ACC112 (cell line): ENCODE measurements around the gene NDUFA12.

Source experiments
- H2AFZ ChIP-seq: fragments of 200-600 bp; sonication (generic); one replicate; pipeline ENCODE4 v1.6.0; 2017; ENCODE audit warnings: antibody characterized with exemption, low read length; ENCODE audit not compliant: unreplicated experiment
- H3K27ac ChIP-seq: fragments of 200-600 bp; sonication (generic); 2 replicates; pipeline ENCODE4 v1.5.1; 2014; ENCODE audit warnings: low read depth, mild to moderate bottlenecking, antibody characterized with exemption, low read length, moderate library complexity
- H3K27me3 ChIP-seq: fragments of 200-600 bp; sonication (generic); 2 replicates; pipeline ENCODE4 v1.6.1; 2014; ENCODE audit warnings: mild to moderate bottlenecking, antibody characterized with exemption, low read length, moderate library complexity, mixed read lengths; ENCODE audit not compliant: insufficient read depth
- H3K36me3 ChIP-seq: fragments of 200-600 bp; sonication (generic); 2 replicates; pipeline ENCODE4 v1.6.1; 2016; ENCODE audit warnings: mild to moderate bottlenecking, antibody characterized with exemption, low read length, moderate library complexity, mixed read lengths; ENCODE audit not compliant: insufficient read depth
- H3K4me1 ChIP-seq: fragments of 200-600 bp; sonication (generic); one replicate; pipeline ENCODE4 v1.6.1; 2016; ENCODE audit warnings: low read length, mixed read lengths; ENCODE audit not compliant: insufficient read depth, unreplicated experiment, control insufficient read depth
- H3K4me3 ChIP-seq: fragments of 200-600 bp; sonication (generic); 2 replicates; pipeline ENCODE4 v1.5.1; 2014; ENCODE audit warnings: mild to moderate bottlenecking, low read depth, low read length
- H3K79me2 ChIP-seq: fragments of 200-600 bp; sonication (generic); one replicate; pipeline ENCODE4 v1.6.0; 2016; ENCODE audit warnings: low read length; ENCODE audit not compliant: control insufficient read depth, unreplicated experiment, insufficient read depth

NDUFA12 gene

GRCh38 chr12:94983321-94983720 is 20.2 kb downstream of the NDUFA12 start:
- Histone ChIP-seq H3K27ac (no peak overlapping the region), H3K79me2 (no peaks in the 10 kb centered on the region), H3K4me1 (no peaks in the 10 kb centered on the region), H3K36me3 (no peaks in the 10 kb centered on the region), H3K27me3 (no peaks in the 10 kb centered on the region), H2AFZ (no peak overlapping the region), H3K4me3 (no peak overlapping the region)

- no peaks in the 10 kb centered on the region for H3K4me1 ChIP-seq
- no peaks in the 10 kb centered on the region for H3K79me2 ChIP-seq
- no peaks in the 10 kb centered on the region for H3K27me3 ChIP-seq
- no peak overlapping the region for H3K4me3 ChIP-seq
- no peaks in the 10 kb centered on the region; the same call in 1 of the 2 replicates for H3K36me3 ChIP-seq
- no peak overlapping the region for H3K27ac ChIP-seq
- H2AFZ ChIP-seq = no peak overlapping the region
These were observed 21.0 kb downstream of the NDUFA12 start for GRCh38 chr12:94982456-94982855.

GRCh38 chr12:94980577-94980976 is 22.9 kb downstream of the NDUFA12 start:
- Histone ChIP-seq H3K4me1 (no peaks in the 10 kb centered on the region), H3K36me3 (no peaks in the 10 kb centered on the region; the same call in 1 of the 2 replicates), H3K27ac (no peak overlapping the region), H2AFZ (no peak overlapping the region), H3K79me2 (no peaks in the 10 kb centered on the region), H3K27me3 (no peaks in the 10 kb centered on the region), H3K4me3 (no peak overlapping the region)

- Histone ChIP-seq H3K4me3 (no peak overlapping the region), H3K27ac (no peak overlapping the region), H3K4me1 (no peaks in the 10 kb centered on the region), H3K79me2 (no peaks in the 10 kb centered on the region), H3K36me3 (no peaks in the 10 kb centered on the region; the same call in 1 of the 2 replicates), H3K27me3 (no peaks in the 10 kb centered on the region), H2AFZ (no peak overlapping the region)
These were observed 23.6 kb downstream of the NDUFA12 start for GRCh38 chr12:94979941-94980340.

- Histone ChIP-seq H3K79me2 (no peaks in the 10 kb centered on the region), H3K4me3 (no peak overlapping the region), H2AFZ (no peak overlapping the region), H3K27me3 (no peaks in the 10 kb centered on the region), H3K36me3 (no peaks in the 10 kb centered on the region; the same call in 1 of the 2 replicates), H3K4me1 (no peaks in the 10 kb centered on the region), H3K27ac (no peak overlapping the region)
These were observed 25.6 kb downstream of the NDUFA12 start for GRCh38 chr12:94977766-94978468.

- Histone ChIP-seq H3K4me3 (no peak overlapping the region), H3K36me3 (peaks cover 6% of the 10 kb centered on the region; the same call in 1 of the 2 replicates), H3K27me3 (no peaks in the 10 kb centered on the region), H3K27ac (no peak overlapping the region), H3K4me1 (no peaks in the 10 kb centered on the region), H2AFZ (no peak overlapping the region), H3K79me2 (no peaks in the 10 kb centered on the region)
These were observed 30.3 kb downstream of the NDUFA12 start for GRCh38 chr12:94973221-94973620.

GRCh38 chr12:94972795-94973194 is 30.7 kb downstream of the NDUFA12 start:
- no peak overlapping the region for H3K4me3 ChIP-seq
- no peaks in the 10 kb centered on the region for H3K4me1 ChIP-seq
- no peaks in the 10 kb centered on the region for H3K27me3 ChIP-seq
- H3K36me3 ChIP-seq = peaks cover 6% of the 10 kb centered on the region; the same call in 1 of the 2 replicates
- H3K27ac ChIP-seq = no peak overlapping the region
- H2AFZ ChIP-seq = no peak overlapping the region
- H3K79me2 ChIP-seq = no peaks in the 10 kb centered on the region

GRCh38 chr12:94971923-94972322 is 31.6 kb downstream of the NDUFA12 start:
- no peaks in the 10 kb centered on the region for H3K27me3 ChIP-seq
- no peaks in the 10 kb centered on the region for H3K79me2 ChIP-seq
- H3K27ac ChIP-seq = no peak overlapping the region
- no peak overlapping the region for H3K4me3 ChIP-seq
- no peak overlapping the region for H2AFZ ChIP-seq
- peaks cover 6% of the 10 kb centered on the region; the same call in 1 of the 2 replicates for H3K36me3 ChIP-seq
- H3K4me1 ChIP-seq = no peaks in the 10 kb centered on the region

GRCh38 chr12:94970560-94970959 is 32.9 kb downstream of the NDUFA12 start:
- Histone ChIP-seq H3K4me1 (no peaks in the 10 kb centered on the region), H3K36me3 (peaks cover 6% of the 10 kb centered on the region; the same call in 1 of the 2 replicates), H3K27me3 (no peaks in the 10 kb centered on the region), H3K79me2 (no peaks in the 10 kb centered on the region), H2AFZ (no peak overlapping the region), H3K27ac (no peak overlapping the region), H3K4me3 (no peak overlapping the region)

GRCh38 chr12:94969424-94969823 is 34.1 kb downstream of the NDUFA12 start:
- no peak overlapping the region for H2AFZ ChIP-seq
- H3K36me3 ChIP-seq = peaks cover 6% of the 10 kb centered on the region; the same call in 1 of the 2 replicates
- H3K27me3 ChIP-seq = no peaks in the 10 kb centered on the region
- H3K27ac ChIP-seq = no peak overlapping the region
- no peaks in the 10 kb centered on the region for H3K79me2 ChIP-seq
- no peaks in the 10 kb centered on the region for H3K4me1 ChIP-seq
- H3K4me3 ChIP-seq = no peak overlapping the region

- Histone ChIP-seq H3K27ac (no peak overlapping the region), H3K27me3 (no peaks in the 10 kb centered on the region), H3K4me1 (no peaks in the 10 kb centered on the region), H3K79me2 (no peaks in the 10 kb centered on the region), H2AFZ (no peak overlapping the region), H3K36me3 (peaks cover 6% of the 10 kb centered on the region; the same call in 1 of the 2 replicates), H3K4me3 (no peak overlapping the region)
These were observed 37.4 kb downstream of the NDUFA12 start for GRCh38 chr12:94965982-94966630.
